Subcutaneous abdominal adipose tissue (tissue), 5 donors: ENCODE results near the gene MSI2.

ENCODE experiments used
- H3K27ac ChIP-seq: one replicate; pipeline ENCODE4 v1.7.0; 2013; ENCODE audit warnings: low read depth, mild to moderate bottlenecking, inconsistent platforms, low read length, moderate library complexity
- H3K27me3 ChIP-seq, 5 donors: one replicate each; pipeline ENCODE4 v1.7.0; 2013; ENCODE audit warnings: low read length in 5 of 5, inconsistent platforms in 1 of 5; ENCODE audit not compliant: control insufficient read depth in 5 of 5, insufficient read depth in 4 of 5
- H3K36me3 ChIP-seq, 5 donors: one replicate each; pipeline ENCODE4 v1.7.0; 2013; ENCODE audit warnings: low read length in 5 of 5; ENCODE audit not compliant: control insufficient read depth in 5 of 5, insufficient read depth in 5 of 5
- H3K4me1 ChIP-seq, 5 donors: one replicate each; pipeline ENCODE4 v1.7.0; 2013; ENCODE audit warnings: low read length in 5 of 5, mild to moderate bottlenecking in 3 of 5, moderate library complexity in 1 of 5; ENCODE audit not compliant: control insufficient read depth in 5 of 5, insufficient read depth in 5 of 5
- H3K4me3 ChIP-seq, 5 donors: one replicate each; pipeline ENCODE4 v1.7.0; 2013; ENCODE audit warnings: low read length in 5 of 5, low read depth in 1 of 5
- H3K9ac ChIP-seq, 5 donors: one replicate each; pipeline ENCODE4 v1.7.0; 2013; ENCODE audit warnings: low read length in 5 of 5, mild to moderate bottlenecking in 4 of 5, moderate library complexity in 3 of 5
- H3K9me3 ChIP-seq, 5 donors: one replicate each; pipeline ENCODE4 v1.7.0; 2013; ENCODE audit warnings: low read length in 5 of 5; ENCODE audit not compliant: control insufficient read depth in 5 of 5
- donor health status: healthy.
- donor health status: healthy.
- donor health status: healthy.
- donor health status: healthy.
- donor health status: healthy.

The MSI2 gene

DNA sequence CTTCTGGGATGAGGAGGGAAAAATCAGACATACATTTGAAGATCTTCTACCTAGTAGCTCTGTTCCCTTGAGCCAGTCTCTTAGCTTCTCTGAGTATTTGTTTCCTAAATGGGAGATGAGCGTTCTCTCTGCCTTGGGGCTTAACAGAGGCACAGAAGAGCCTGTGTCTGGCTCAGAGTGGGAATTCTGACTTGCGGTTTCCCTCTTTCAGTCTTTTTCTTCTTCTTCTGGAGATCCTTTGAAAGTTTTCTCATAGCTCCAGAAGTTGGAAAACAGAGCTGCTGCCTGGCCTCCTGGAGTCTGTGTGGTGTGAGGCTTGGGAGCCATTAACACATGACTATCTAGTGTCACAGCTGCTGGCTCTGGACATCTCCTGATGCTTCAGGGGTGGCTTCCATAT is 167.9 kb downstream of the MSI2 start:
- Histone ChIP-seq H3K4me3 (no peak overlapping the region), H3K27me3 (no peaks in the 10 kb centered on the region), H3K36me3 (no peaks in the 10 kb centered on the region), H3K4me1 (peaks cover 0 to 12% (median 5%) of the 10 kb centered on the region in 5 donors), H3K9me3 (no peaks in the 10 kb centered on the region), H3K27ac (no peak overlapping the region), H3K9ac (no peak overlapping the region)

DNA sequence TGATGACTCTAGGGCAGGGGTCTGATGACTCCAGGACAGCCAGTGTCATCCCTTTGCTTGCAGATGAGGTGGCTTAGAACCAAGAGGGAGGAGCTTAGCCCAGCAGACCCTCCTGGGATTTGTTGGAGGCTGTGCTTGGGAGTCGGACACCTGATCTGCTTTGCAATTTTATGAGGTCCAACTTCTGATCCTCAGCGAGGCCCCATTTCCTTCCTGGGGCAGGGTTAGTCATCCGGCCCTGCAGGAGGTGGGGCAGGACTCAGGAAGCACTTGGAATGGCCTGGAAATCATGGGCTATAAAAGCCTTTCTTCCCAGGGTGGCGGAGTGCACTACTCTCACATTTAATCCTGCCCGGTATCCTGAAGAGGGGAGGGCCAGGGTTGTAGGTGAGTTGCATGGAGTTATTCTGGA is 168.5 kb downstream of the MSI2 start:
- H3K27ac ChIP-seq = no peak overlapping the region
- no peak overlapping the region for H3K4me3 ChIP-seq

DNA sequence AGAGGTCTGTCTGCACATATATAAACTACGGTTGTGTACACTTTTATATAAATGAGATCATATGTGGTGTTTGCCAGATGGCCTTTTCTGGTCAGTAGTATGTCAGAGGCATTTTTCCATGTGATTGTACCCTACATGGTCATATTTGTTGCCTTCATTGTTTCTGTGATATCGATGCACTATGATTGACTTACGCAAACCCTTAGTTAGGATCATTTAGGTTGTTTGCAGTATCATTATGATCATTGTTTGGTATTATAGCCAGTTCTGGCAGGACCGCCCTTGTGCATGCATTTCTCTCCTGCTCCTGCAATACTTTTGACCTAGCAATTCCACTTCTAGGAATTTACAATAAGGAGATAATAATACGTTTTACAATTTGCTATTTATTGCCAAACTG is 169.1 kb downstream of the MSI2 start:
- no peak overlapping the region for H3K27ac ChIP-seq
- H3K27me3 ChIP-seq = no peaks in the 10 kb centered on the region
- no peaks in the 10 kb centered on the region for H3K36me3 ChIP-seq
- peaks cover 0 to 13% (median 4%) of the 10 kb centered on the region in 5 donors for H3K4me1 ChIP-seq
- H3K4me3 ChIP-seq = no peak overlapping the region
- H3K9ac ChIP-seq = no peak overlapping the region
- H3K9me3 ChIP-seq = no peaks in the 10 kb centered on the region

More for the DNA sequence above, 168.5 kb downstream of the MSI2 start:
- Histone ChIP-seq H3K9ac (no peak overlapping the region), H3K36me3 (no peaks in the 10 kb centered on the region), H3K9me3 (no peaks in the 10 kb centered on the region), H3K4me1 (peaks cover 0 to 13% (median 5%) of the 10 kb centered on the region in 5 donors), H3K27me3 (no peaks in the 10 kb centered on the region)

DNA sequence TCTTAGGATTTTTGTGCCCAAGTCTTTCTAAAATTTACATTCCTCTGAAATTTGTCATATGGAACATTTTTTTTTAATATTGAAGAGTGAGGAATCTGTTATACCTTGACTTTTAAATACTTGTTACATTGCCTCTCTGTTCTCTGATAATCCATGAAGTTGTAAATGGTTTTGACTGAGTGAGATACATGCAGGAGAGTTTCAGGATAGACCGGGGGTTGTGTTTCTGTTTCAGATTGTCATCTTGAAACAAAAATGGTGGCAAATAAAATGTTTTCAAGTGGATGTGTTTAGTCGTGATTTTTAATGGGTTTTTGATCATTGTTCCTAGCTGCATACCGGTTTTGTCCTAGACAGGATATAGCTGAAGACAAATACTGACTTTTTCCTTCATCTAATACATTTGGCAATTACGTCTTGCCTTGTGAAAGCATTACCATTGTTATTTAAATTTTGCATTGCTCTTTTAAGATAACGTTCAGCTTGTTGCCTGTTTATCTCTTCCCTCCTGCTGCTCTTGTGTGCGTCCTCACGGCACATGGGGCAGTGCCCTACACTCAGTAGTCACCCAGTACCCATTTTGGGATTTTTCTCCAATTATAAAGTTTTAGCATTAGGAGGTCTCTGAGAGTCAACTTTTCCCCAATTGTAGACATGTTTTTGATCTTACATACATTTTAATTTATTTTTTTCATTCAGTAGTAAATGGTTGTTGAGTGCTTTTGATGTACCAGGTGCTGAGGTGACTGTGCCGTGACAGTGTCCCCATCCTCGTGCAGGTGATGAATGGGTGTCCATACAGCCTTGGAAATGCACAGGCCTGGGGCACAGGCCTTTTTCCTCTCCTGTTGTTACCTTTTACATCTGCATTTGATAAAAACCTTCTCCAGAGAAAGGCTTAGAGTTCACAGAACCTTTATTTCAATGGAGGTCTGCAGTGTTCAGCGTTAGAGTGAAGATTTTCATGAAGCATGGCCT is 169.9 kb downstream of the MSI2 start:
- no peaks in the 10 kb centered on the region for H3K9me3 ChIP-seq
- no peak overlapping the region for H3K9ac ChIP-seq
- no peak overlapping the region for H3K27ac ChIP-seq
- no peaks in the 10 kb centered on the region for H3K27me3 ChIP-seq
- H3K4me3 ChIP-seq = no peak overlapping the region
- H3K36me3 ChIP-seq = no peaks in the 10 kb centered on the region
- peaks cover 0 to 11% (median 8%) of the 10 kb centered on the region in 5 donors for H3K4me1 ChIP-seq

DNA sequence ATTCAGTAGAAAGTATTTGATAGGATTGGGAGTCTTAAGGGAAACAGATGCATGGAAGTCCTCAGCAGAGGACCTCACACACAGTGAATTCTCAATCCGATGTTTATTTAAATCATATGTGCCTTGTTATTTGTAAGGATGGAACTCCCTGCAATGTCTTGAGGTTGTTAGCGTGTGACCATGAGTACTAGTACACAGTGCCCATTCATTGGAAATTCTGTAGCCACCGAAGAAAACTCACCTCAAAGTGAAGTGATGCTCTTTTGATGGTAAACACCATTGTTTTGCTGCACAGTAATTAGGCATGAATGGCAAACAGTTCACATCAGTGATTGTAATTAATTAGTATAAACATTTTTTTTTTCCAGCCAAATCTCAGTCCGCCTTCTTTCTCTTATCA is 173.6 kb downstream of the MSI2 start:
- Histone ChIP-seq H3K27ac (no peak overlapping the region), H3K27me3 (no peaks in the 10 kb centered on the region), H3K9ac (no peak overlapping the region), H3K36me3 (no peaks in the 10 kb centered on the region), H3K4me3 (no peak overlapping the region), H3K9me3 (no peaks in the 10 kb centered on the region), H3K4me1 (peaks cover 0 to 8% (median 5%) of the 10 kb centered on the region in 5 donors)

DNA sequence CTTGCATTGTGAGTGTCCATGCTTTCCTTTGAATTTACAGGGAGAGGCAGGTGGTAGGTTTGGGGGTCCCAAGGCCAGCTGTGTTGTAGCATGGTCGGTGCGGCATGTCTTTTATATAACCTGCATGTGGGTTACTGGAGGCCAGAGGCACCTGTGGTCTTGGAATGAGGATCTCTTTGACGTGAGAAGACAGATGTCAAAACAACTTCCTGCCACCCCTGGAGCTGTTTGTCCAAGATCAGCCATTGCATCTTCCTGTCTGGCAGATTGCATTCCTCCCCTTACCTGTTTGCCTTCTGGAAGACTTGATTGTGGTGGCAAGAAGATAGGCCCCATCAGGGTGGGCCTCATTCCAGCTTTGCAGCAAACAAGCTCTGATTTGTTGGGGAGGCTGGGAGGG is 175.1 kb downstream of the MSI2 start:
- Histone ChIP-seq H3K36me3 (no peaks in the 10 kb centered on the region), H3K4me1 (peaks cover 0 to 8% (median 4%) of the 10 kb centered on the region in 5 donors), H3K27ac (no peak overlapping the region), H3K9ac (no peak overlapping the region), H3K9me3 (no peaks in the 10 kb centered on the region), H3K27me3 (no peaks in the 10 kb centered on the region), H3K4me3 (no peak overlapping the region)

DNA sequence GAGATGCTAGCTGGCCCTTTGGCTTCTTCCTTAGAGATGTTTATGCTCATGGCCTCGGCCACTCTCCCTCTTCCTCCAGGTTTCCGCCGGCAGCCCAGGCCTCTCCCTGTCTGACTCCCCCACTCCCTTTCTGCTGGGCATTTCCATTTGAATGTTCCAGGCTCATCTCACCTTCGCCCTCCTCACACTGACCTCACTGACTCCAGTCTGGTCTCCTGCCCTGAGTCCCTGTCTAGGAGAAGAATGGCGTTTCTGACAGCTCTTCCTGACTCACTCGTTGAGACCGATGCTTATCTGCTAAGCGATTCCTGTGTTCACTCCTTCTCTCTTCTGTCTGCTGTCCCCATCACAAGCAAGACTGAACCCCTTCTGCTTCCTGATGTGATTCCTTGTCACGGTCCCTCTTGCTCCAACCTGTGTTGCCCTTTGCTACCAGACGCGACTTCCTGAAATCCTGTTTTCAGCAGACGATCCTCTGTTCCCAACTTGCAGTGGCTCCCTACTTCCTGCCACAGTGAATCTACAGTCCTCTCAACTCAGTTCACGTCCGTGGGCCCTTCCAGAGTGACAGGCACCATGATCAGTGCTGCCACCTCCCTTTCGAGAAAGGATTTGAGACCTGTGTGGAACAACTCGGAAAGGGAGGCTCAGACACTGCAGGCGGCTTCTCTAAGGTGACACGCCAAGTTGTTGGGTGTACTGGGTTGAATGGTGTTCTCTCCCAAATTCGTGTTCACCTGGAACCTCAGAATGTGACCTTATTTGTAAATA is 176.4 kb downstream of the MSI2 start:
- no peaks in the 10 kb centered on the region for H3K9me3 ChIP-seq
- peaks cover 0 to 8% (median 4%) of the 10 kb centered on the region in 5 donors for H3K4me1 ChIP-seq
- no peak overlapping the region for H3K4me3 ChIP-seq
- no peak overlapping the region for H3K27ac ChIP-seq
- H3K9ac ChIP-seq = no peak overlapping the region
- no peaks in the 10 kb centered on the region for H3K27me3 ChIP-seq
- no peaks in the 10 kb centered on the region for H3K36me3 ChIP-seq

DNA sequence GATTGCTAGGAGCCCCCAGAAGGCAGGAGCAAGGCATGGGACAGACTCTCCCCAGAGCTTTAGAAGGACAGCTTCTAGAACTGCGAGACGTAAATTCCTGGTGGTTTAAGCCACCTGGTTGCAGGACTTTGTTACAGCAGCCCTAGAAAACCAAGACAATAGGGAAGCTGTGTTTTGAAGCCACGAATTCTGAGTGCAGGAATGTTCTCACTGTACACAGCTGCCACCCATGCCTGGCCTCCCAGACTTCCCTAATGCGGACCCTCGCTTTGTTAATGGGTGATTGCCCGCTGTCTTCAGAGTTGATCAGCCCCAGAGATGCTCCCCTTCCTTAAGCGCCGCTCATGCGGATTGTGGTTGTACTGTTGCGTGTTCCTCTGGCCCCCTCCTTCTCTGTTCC is 177.1 kb downstream of the MSI2 start:
- Histone ChIP-seq H3K4me3 (no peak overlapping the region), H3K27me3 (no peaks in the 10 kb centered on the region), H3K4me1 (peaks cover 0 to 8% (median 4%) of the 10 kb centered on the region in 5 donors), H3K27ac (no peak overlapping the region), H3K9me3 (no peaks in the 10 kb centered on the region), H3K9ac (no peak overlapping the region), H3K36me3 (no peaks in the 10 kb centered on the region)

DNA sequence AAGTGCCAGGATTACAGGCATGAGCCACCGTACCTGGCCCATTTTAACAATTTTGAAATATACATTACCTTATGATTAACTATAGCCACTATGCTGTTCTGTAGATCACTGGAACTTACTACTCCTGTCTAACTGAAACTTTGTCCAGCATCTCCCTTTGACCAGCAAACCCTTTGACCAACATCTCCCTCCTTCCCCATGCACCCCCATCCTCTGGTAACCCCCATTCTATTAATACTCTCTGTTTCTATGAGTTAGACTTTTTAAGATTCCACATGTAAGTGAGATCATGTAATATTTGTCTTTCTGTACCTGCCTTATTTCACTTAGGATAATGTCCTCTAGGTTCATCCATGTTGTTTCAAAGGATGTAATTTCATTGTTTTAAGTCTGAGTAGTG is 178.0 kb downstream of the MSI2 start:
- Histone ChIP-seq H3K4me3 (no peak overlapping the region), H3K27ac (no peak overlapping the region), H3K4me1 (peaks cover 0 to 8% (median 0%) of the 10 kb centered on the region in 5 donors), H3K9ac (no peak overlapping the region), H3K9me3 (no peaks in the 10 kb centered on the region), H3K36me3 (no peaks in the 10 kb centered on the region), H3K27me3 (no peaks in the 10 kb centered on the region)

DNA sequence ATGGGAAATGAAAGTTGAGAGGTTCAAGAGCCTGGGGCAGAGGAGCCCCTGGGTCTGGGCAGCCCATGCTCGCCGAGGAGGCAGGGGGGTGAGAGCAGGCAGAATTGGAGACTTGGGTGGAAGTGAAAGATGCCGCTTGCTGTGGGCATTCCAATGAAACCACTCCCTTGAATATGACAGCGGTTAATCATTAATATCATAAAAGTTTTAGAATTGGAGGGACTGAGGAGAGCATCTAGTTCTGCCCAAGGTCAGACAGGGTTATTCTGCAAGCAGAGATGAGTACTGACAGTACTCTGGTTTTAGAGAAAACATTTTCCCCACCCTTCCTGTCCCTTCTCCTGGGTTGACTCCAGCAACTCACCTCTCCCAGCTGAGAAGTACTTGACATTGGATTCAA is 180.2 kb downstream of the MSI2 start:
- Histone ChIP-seq H3K9me3 (no peaks in the 10 kb centered on the region), H3K9ac (no peak overlapping the region), H3K27ac (no peak overlapping the region), H3K27me3 (no peaks in the 10 kb centered on the region), H3K4me1 (peaks cover 6 to 17% (median 14%) of the 10 kb centered on the region in 5 donors), H3K4me3 (no peak overlapping the region), H3K36me3 (no peaks in the 10 kb centered on the region)
